A204.1 (cell line): Measurements from ENCODE around the gene RANBP3.
"Not testable (repeated sequence)": the region's sequence is repeated elsewhere in the genome, so short reads cannot be mapped to it uniquely, and the experiment has no call there.

Source experiments
- FAIRE-seq: peaks from 2 replicates; lab custom pipeline; 2012; peaks lifted over from hg19 to GRCh38; lab: Jason Lieb, UNC

RANBP3 gene

GRCh38 chr19:6006070-6006446 is 28.1 kb upstream of the RANBP3 start:
- not testable (repeated sequence) for FAIRE-seq

- no peak for FAIRE-seq
Observed at GRCh38 chr19:6005321-6006069, 27.6 kb upstream of the RANBP3 start.

GRCh38 chr19:6003976-6004375 is 26.0 kb upstream of the RANBP3 start:
- no peak for FAIRE-seq

GRCh38 chr19:6002591-6002990 is 24.7 kb upstream of the RANBP3 start:
- FAIRE-seq: no peak

GRCh38 chr19:6000228-6000847 is 22.4 kb upstream of the RANBP3 start:
- no peak for FAIRE-seq

- FAIRE-seq: no peak
Observed at GRCh38 chr19:5999693-6000092, 21.8 kb upstream of the RANBP3 start.

GRCh38 chr19:5997371-5997770 is 19.4 kb upstream of the RANBP3 start:
- no peak for FAIRE-seq

GRCh38 chr19:5996623-5997320 is 18.8 kb upstream of the RANBP3 start:
- no peak for FAIRE-seq

GRCh38 chr19:5996102-5996501 is 18.2 kb upstream of the RANBP3 start:
- no peak for FAIRE-seq

GRCh38 chr19:5995606-5996005 is 17.7 kb upstream of the RANBP3 start:
- no peak for FAIRE-seq

- no peak for FAIRE-seq
Observed at GRCh38 chr19:5994405-5995165, 16.6 kb upstream of the RANBP3 start.

- FAIRE-seq: no peak
Observed at GRCh38 chr19:5993648-5994358, 15.9 kb upstream of the RANBP3 start.

- FAIRE-seq: no peak
Observed at GRCh38 chr19:5993201-5993600, 15.3 kb upstream of the RANBP3 start.

GRCh38 chr19:5992756-5993155 is 14.8 kb upstream of the RANBP3 start:
- no peak for FAIRE-seq

- FAIRE-seq: no peak
Observed at GRCh38 chr19:5991244-5991838, 13.4 kb upstream of the RANBP3 start.

GRCh38 chr19:5990289-5990797 is 12.4 kb upstream of the RANBP3 start:
- FAIRE-seq: no peak

GRCh38 chr19:5989388-5990074 is 11.6 kb upstream of the RANBP3 start:
- no peak for FAIRE-seq

- FAIRE-seq: no peak
Observed at GRCh38 chr19:5988517-5989387, 10.8 kb upstream of the RANBP3 start.

GRCh38 chr19:5987077-5987818 is 9.3 kb upstream of the RANBP3 start:
- FAIRE-seq: peak; percentile 79
